HG03439 (cell line): ENCODE measurements around the gene ZFP57.

Experiments used
- ATAC-seq: cut with Tn5 transposase; IDR thresholded peaks from one replicate; pipeline ENCODE4 v1.9.1; 2021; ENCODE audit warnings: mild to moderate bottlenecking, moderate library complexity; ENCODE audit not compliant: unreplicated experiment

ZFP57 gene

GRCh38 chr6:29656157-29656556 lies 24.8 kb downstream of the ZFP57 start:
- no peak for ATAC-seq

- ATAC-seq = no peak
Measured at GRCh38 chr6:29655658-29656057, 25.3 kb downstream of the ZFP57 start.

GRCh38 chr6:29653452-29654038 lies 27.4 kb downstream of the ZFP57 start:
- no peak for ATAC-seq

GRCh38 chr6:29652198-29652584 lies 28.8 kb downstream of the ZFP57 start:
- ATAC-seq = no peak

- ATAC-seq = no peak
Measured at GRCh38 chr6:29651413-29652197, 29.3 kb downstream of the ZFP57 start.

- peak; percentile 95 for ATAC-seq
Measured at GRCh38 chr6:29649701-29650673, 31.0 kb downstream of the ZFP57 start.

- no peak for ATAC-seq
Measured at GRCh38 chr6:29647927-29648642, 32.9 kb downstream of the ZFP57 start.

- ATAC-seq = no peak
Measured at GRCh38 chr6:29641430-29642148, 39.4 kb downstream of the ZFP57 start.

GRCh38 chr6:29637247-29637646 lies 43.7 kb downstream of the ZFP57 start:
- no peak for ATAC-seq

- ATAC-seq = no peak
Measured at GRCh38 chr6:29633534-29633905, 47.4 kb downstream of the ZFP57 start.

GRCh38 chr6:29632789-29633533 lies 48.0 kb downstream of the ZFP57 start, which contains the start of gene GABBR1:
TSS of gene GABBR1 (minus strand) at chr6:29633183. CDS start at chr6:29632385, 798 bp downstream.
- ATAC-seq = peak; percentile 60

- peak; percentile 36 for ATAC-seq
Measured at GRCh38 chr6:29631860-29632731, 48.9 kb downstream of the ZFP57 start.

- ATAC-seq = no peak
Measured at GRCh38 chr6:29631209-29631810, 49.6 kb downstream of the ZFP57 start.

- no peak for ATAC-seq
Measured at GRCh38 chr6:29630315-29630714, 50.6 kb downstream of the ZFP57 start.

GRCh38 chr6:29629571-29629970 lies 51.4 kb downstream of the ZFP57 start:
- no peak for ATAC-seq

- no peak for ATAC-seq
Measured at GRCh38 chr6:29628419-29629281, 52.3 kb downstream of the ZFP57 start.
